Endothelial cell of umbilical vein (primary cell): ENCODE measurements around the gene TMC1. TPM values are rescaled to one million over a fixed set of nuclear protein-coding genes. Genes with fewer than 3 reads are reported as not detected.

Experiments
- BruUV-seq: library from RNA; stranded (reverse); fragments of 400-500 nt; replicated peaks from 2 replicates; lab custom pipeline; 2021; lab: Mats Ljungman, UMichigan
- CTCF ChIA-PET: fragments of 300-600, 350-600 bp; sonication (Branson Sonifier 250); formaldehyde crosslinking; loops from one replicate; lab custom pipeline; 2021; ENCODE audit warnings: antibody characterized with exemption, inconsistent platforms; lab: Charles Lee
- POLR2A ChIA-PET: fragments of 300-600, 350-600 bp; sonication (Branson Sonifier 250); formaldehyde crosslinking; loops from one replicate; lab custom pipeline; 2021; ENCODE audit warnings: antibody characterized with exemption, inconsistent platforms; lab: Charles Lee
- DNase-seq: peaks from one replicate; pipeline ENCODE4 v3.0.0-alpha.2; 2011; ENCODE audit warnings: low read depth, low spot score
- FAIRE-seq: peaks from 2 replicates; lab custom pipeline; 2011; peaks lifted over from hg19 to GRCh38; lab: Jason Lieb, UNC
- H2AFZ ChIP-seq: 2 replicates; pipeline ENCODE4 v1.6.0; 2012; ENCODE audit warnings: low read depth, low read length, control low read depth, inconsistent platforms
- H3K27ac ChIP-seq: 2 replicates; pipeline ENCODE4 v1.5.1; 2011; ENCODE audit warnings: low read depth, mild to moderate bottlenecking, control low read depth, low read length, moderate library complexity; ENCODE audit not compliant: insufficient read depth
- H3K27me3 ChIP-seq, 2 experiments: 2 replicates each; pipeline versions ENCODE4 v1.6.0 to v1.6.1; 2011; ENCODE audit warnings: low read length in 2 of 2, mixed read lengths in 1 of 2; ENCODE audit not compliant: control insufficient read depth in 2 of 2, insufficient read depth in 2 of 2
- H3K36me3 ChIP-seq, 2 experiments: 2 replicates in 1 of 2; 3 replicates in 1 of 2; pipeline ENCODE4 v1.5.1; 2011; ENCODE audit warnings: low read length in 2 of 2, mild to moderate bottlenecking in 1 of 2, moderate library complexity in 1 of 2; ENCODE audit not compliant: control insufficient read depth in 2 of 2, insufficient read depth in 2 of 2; ENCODE audit errors: extremely low read depth in 1 of 2
- H3K4me1 ChIP-seq: 3 replicates; pipeline ENCODE4 v1.5.1; 2011; ENCODE audit warnings: mild to moderate bottlenecking, low read length; ENCODE audit not compliant: control insufficient read depth, insufficient read depth; ENCODE audit errors: extremely low read depth
- H3K4me2 ChIP-seq: 2 replicates; pipeline ENCODE4 v1.6.1; 2011; ENCODE audit warnings: low read length, control low read depth, mixed read lengths; ENCODE audit not compliant: insufficient read depth
- H3K4me3 ChIP-seq, 3 experiments: fragments of 200-600 bp in 1 of 3; sonication (generic), shearing (Covaris generic) in 1 of 3; replicated peaks in 1 of 3; 2 replicates each; pipeline ENCODE4 v1.5.1; 2011 to 2016; ENCODE audit warnings: control low read depth in 3 of 3, low read length in 3 of 3, mild to moderate bottlenecking in 2 of 3, inconsistent platforms in 1 of 3, low read depth in 1 of 3, moderate library complexity in 1 of 3; ENCODE audit not compliant: insufficient read depth in 1 of 3
- H3K79me2 ChIP-seq: 2 replicates; pipeline ENCODE4 v1.6.0; 2012; ENCODE audit warnings: low read length, inconsistent platforms; ENCODE audit not compliant: control insufficient read depth, insufficient read depth
- H3K9ac ChIP-seq: replicated peaks from 2 replicates; pipeline ENCODE3; 2011; ENCODE audit warnings: low read length, control low read depth; ENCODE audit not compliant: insufficient read depth; ENCODE audit errors: extremely low read depth
- H3K9me1 ChIP-seq: replicated peaks from 3 replicates; pipeline ENCODE4 v1.6.0; 2011; ENCODE audit warnings: mild to moderate bottlenecking, low read length; ENCODE audit not compliant: control insufficient read depth, insufficient read depth; ENCODE audit errors: extremely low read depth
- H3K9me3 ChIP-seq: replicated peaks from 2 replicates; pipeline ENCODE4 v1.5.1; 2012; ENCODE audit warnings: low read length, inconsistent platforms; ENCODE audit not compliant: control insufficient read depth, insufficient read depth
- H4K20me1 ChIP-seq: replicated peaks from 2 replicates; pipeline ENCODE3; 2011; ENCODE audit warnings: mild to moderate bottlenecking, low read length; ENCODE audit not compliant: control insufficient read depth, insufficient read depth; ENCODE audit errors: extremely low read depth
- CTCF ChIP-seq, 2 donors: IDR thresholded peaks; 1 replicate in 1 of 2; 2 replicates in 1 of 2; pipeline ENCODE4 v1.5.1; 2011; ENCODE audit warnings: low read length in 2 of 2, mild to moderate bottlenecking in 2 of 2, moderate library complexity in 2 of 2, control low read depth in 1 of 2, inconsistent platforms in 1 of 2, low read depth in 1 of 2; ENCODE audit not compliant: insufficient read depth in 1 of 2; ENCODE audit errors: extremely low read depth in 1 of 2
- EZH2 ChIP-seq: IDR thresholded peaks from 2 replicates; pipeline ENCODE4 v1.6.1; 2012; ENCODE audit warnings: borderline replicate concordance, low read depth, mild to moderate bottlenecking, moderate library complexity, low read length, inconsistent platforms; ENCODE audit not compliant: severe bottlenecking
- FOS ChIP-seq: IDR thresholded peaks from 2 replicates; pipeline ENCODE4 v1.6.1; 2011; ENCODE audit warnings: mild to moderate bottlenecking, low read length, moderate library complexity, borderline replicate concordance; ENCODE audit not compliant: insufficient read depth
- GATA2 ChIP-seq: IDR thresholded peaks from 2 replicates; pipeline ENCODE4 v1.7.0; 2011; ENCODE audit warnings: low read depth, mild to moderate bottlenecking, moderate library complexity, mixed read lengths, low read length; ENCODE audit not compliant: insufficient read length, insufficient read depth
- JUN ChIP-seq: IDR thresholded peaks from 2 replicates; pipeline ENCODE4 v1.6.1; 2011; ENCODE audit warnings: borderline replicate concordance, low read depth; ENCODE audit not compliant: insufficient read length, insufficient read depth
- MYC ChIP-seq: IDR thresholded peaks from one replicate; pipeline ENCODE4 v1.6.1; 2011; ENCODE audit warnings: mild to moderate bottlenecking, low read depth, low read length
- POLR2A ChIP-seq: IDR thresholded peaks from 2 replicates; pipeline ENCODE4 v1.6.1; 2012; ENCODE audit warnings: low read depth, mild to moderate bottlenecking, control low read depth, low read length
- POLR2AphosphoS5 ChIP-seq: IDR thresholded peaks from 2 replicates; pipeline ENCODE4 v1.6.1; 2012; ENCODE audit warnings: low read depth, mild to moderate bottlenecking, control low read depth, low read length, moderate library complexity; ENCODE audit not compliant: insufficient read depth
- dilution Hi-C: fragments of 300-500 bp; cut with MboI; formaldehyde crosslinking; loops from one replicate; pipeline ENCODE4 v1.15.0; 2019; ENCODE audit warnings: low sequenced_read_pairs; ENCODE audit not compliant: extremely low pct_ligation_motif_present
- intact Hi-C: fragments of 100-400 bp; cut with micrococcal nuclease; formaldehyde crosslinking; loops from one replicate; pipeline ENCODE4 v1.10.0; 2022
- polyA plus RNA-seq, 4 experiments: library from polyadenylated mRNA; depleted of rRNA in 3 of 4; stranded (reverse) in 3 of 4; unstranded in 1 of 4; fragments of >200 nt; gene quantifications; 2 replicates each; pipeline versions ENCODE4 v1.2.1 to v1.2.3, GENCODE V29; 2011 to 2012; ENCODE audit warnings: missing spikeins in 1 of 4
- total RNA-seq: library from RNA; stranded (reverse); gene quantifications from 2 replicates; pipeline ENCODE4 v1.2.3, GENCODE V29; 2021
- TF ChIP-seq, protein P1 (sequence below): IDR thresholded peaks from 2 replicates; pipeline ENCODE4 v1.6.1; 2011; ENCODE audit not compliant: insufficient read depth, insufficient read length

The TMC1 gene
- total and polyA plus RNA-seq, 2 donors (not counting 3 experiments of a cell fraction or from before 2014, with no cell fraction given): 1.5 TPM; not detected in 1

GRCh38 chr9:72574156-72574810 is 52.9 kb downstream of the TMC1 start:
- dilution Hi-C loops: no loop called here
- Histone ChIP-seq H3K9ac (no peak overlapping the region), H4K20me1 (no peaks in the 10 kb centered on the region), H3K4me3 (no peak overlapping the region), H3K9me3 (no peaks in the 10 kb centered on the region), H3K27ac (no peak overlapping the region), H2AFZ (no peak overlapping the region), H3K36me3 (no peaks in the 10 kb centered on the region), H3K4me2 (no peak overlapping the region), H3K79me2 (no peaks in the 10 kb centered on the region), H3K27me3 (no peaks in the 10 kb centered on the region), H3K4me1 (peaks cover 32% of the 10 kb centered on the region), H3K9me1 (no peaks in the 10 kb centered on the region)
- no peak for DNase-seq
- CTCF ChIA-PET: no interaction called here
- intact Hi-C loops: no loop called here
- FAIRE-seq: no peak
- no peak for TF ChIP-seq JUN
- TF ChIP-seq MYC: no peak
- TF ChIP-seq GATA2: no peak
- TF ChIP-seq EZH2: no peak
- no peak for TF ChIP-seq POLR2AphosphoS5
- no peak for TF ChIP-seq POLR2A
- no peak for TF ChIP-seq FOS
- no peak for TF ChIP-seq CTCF (IDR thresholded peaks at IDR 0.05; ENCODE audit: extremely low read depth in 1 of 2, insufficient read depth in 1 of 2, low read depth in 1 of 2, low read length in 2 of 2)
- TF ChIP-seq, protein P1, sequence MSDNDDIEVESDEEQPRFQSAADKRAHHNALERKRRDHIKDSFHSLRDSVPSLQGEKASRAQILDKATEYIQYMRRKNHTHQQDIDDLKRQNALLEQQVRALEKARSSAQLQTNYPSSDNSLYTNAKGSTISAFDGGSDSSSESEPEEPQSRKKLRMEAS: no peak
- no TSS peak for BruUV-seq
- POLR2A ChIA-PET: no interaction called here
